WTC11 (cell line): ENCODE measurements around the gene MVD. TPM values are rescaled to one million over a fixed set of nuclear protein-coding genes. Genes with fewer than 3 reads are reported as not detected.

Experiments used
- ATAC-seq: fragments of 200-7000 bp; cut with Tn5 transposase; 2 replicates; pipeline ENCODE4 v1.10.0; 2021; ENCODE audit warnings: mild to moderate bottlenecking, moderate library complexity
- CTCF ChIA-PET: fragments of 300-600 bp; sonication (Branson Sonifier 250); formaldehyde crosslinking; loops from one replicate; lab custom pipeline; 2021; ENCODE audit warnings: antibody characterized with exemption; lab: Charles Lee
- POLR2A ChIA-PET: fragments of 350-600 bp; sonication (Branson Sonifier 250); formaldehyde crosslinking; loops from one replicate; lab custom pipeline; 2021; ENCODE audit warnings: antibody characterized with exemption; lab: Charles Lee
- DNase-seq: peaks from one replicate; pipeline ENCODE4 v3.0.0; 2021; ENCODE audit warnings: low spot score
- H3K27ac Mint-ChIP-seq: 2 replicates; pipeline ENCODE4 v1.8.0; 2021; ENCODE audit warnings: mixed read lengths
- H3K27me3 Mint-ChIP-seq: 2 replicates; pipeline ENCODE4 v1.8.0; 2021; ENCODE audit warnings: low read depth, mild to moderate bottlenecking, moderate library complexity, mixed read lengths
- H3K36me3 Mint-ChIP-seq: 2 replicates; pipeline ENCODE4 v1.8.0; 2021; ENCODE audit warnings: mixed read lengths
- H3K4me1 Mint-ChIP-seq: 2 replicates; pipeline ENCODE4 v1.8.0; 2022; ENCODE audit warnings: mixed read lengths
- H3K4me3 Mint-ChIP-seq: 2 replicates; pipeline ENCODE4 v1.8.0; 2021; ENCODE audit warnings: mild to moderate bottlenecking, moderate library complexity, mixed read lengths
- H3K9me3 Mint-ChIP-seq: 2 replicates; pipeline ENCODE4 v1.8.0; 2021; ENCODE audit warnings: mixed read lengths
- AR ChIP-seq: fragments of 250-450 bp; sonication (Bioruptor Pico); IDR thresholded peaks from 2 replicates; pipeline ENCODE4 v1.9.0; 2021; ENCODE audit warnings: mild to moderate bottlenecking
- ATF6 ChIP-seq: sonication (generic); formaldehyde crosslinking; IDR thresholded peaks from 2 replicates; pipeline ENCODE4 v1.8.1; 2023; ENCODE audit warnings: mild to moderate bottlenecking, missing genetic modification reagents
- CBFB ChIP-seq: sonication (generic); formaldehyde crosslinking; IDR thresholded peaks from 2 replicates; pipeline ENCODE4 v1.8.1; 2022; ENCODE audit warnings: mild to moderate bottlenecking, low read depth, missing genetic modification reagents
- CREB1 ChIP-seq: sonication (generic); formaldehyde crosslinking; IDR thresholded peaks from 2 replicates; pipeline ENCODE4 v1.8.0; 2023; ENCODE audit warnings: mild to moderate bottlenecking, missing genetic modification reagents
- GABPB1 ChIP-seq: sonication (generic); formaldehyde crosslinking; IDR thresholded peaks from 2 replicates; pipeline ENCODE4 v1.8.1; 2023; ENCODE audit warnings: mild to moderate bottlenecking, missing genetic modification reagents
- HMGXB4 ChIP-seq: sonication (generic); formaldehyde crosslinking; IDR thresholded peaks from 2 replicates; pipeline ENCODE4 v1.8.1; 2023; ENCODE audit warnings: mild to moderate bottlenecking, moderate library complexity, missing genetic modification reagents
- IRF1 ChIP-seq: sonication (generic); formaldehyde crosslinking; IDR thresholded peaks from 2 replicates; pipeline ENCODE4 v1.8.0; 2023; ENCODE audit warnings: missing genetic modification reagents
- JAZF1 ChIP-seq: fragments of 250-450 bp; sonication (Bioruptor Pico); IDR thresholded peaks from 2 replicates; pipeline ENCODE4 v1.9.0; 2021; ENCODE audit warnings: moderate library complexity, mild to moderate bottlenecking, inconsistent platforms
- NFE2L1 ChIP-seq: sonication (generic); formaldehyde crosslinking; IDR thresholded peaks from 2 replicates; pipeline ENCODE4 v1.8.1; 2023; ENCODE audit warnings: missing genetic modification reagents
- NR1H2 ChIP-seq: sonication (generic); formaldehyde crosslinking; IDR thresholded peaks from 2 replicates; pipeline ENCODE4 v1.9.0; 2021; ENCODE audit warnings: mild to moderate bottlenecking, moderate library complexity, missing genetic modification reagents
- PRDM15 ChIP-seq: sonication (generic); formaldehyde crosslinking; IDR thresholded peaks from 2 replicates; pipeline ENCODE4 v1.8.0; 2022; ENCODE audit warnings: missing genetic modification reagents
- PRRX2 ChIP-seq: fragments of 250-450 bp; sonication (Bioruptor Pico); IDR thresholded peaks from 2 replicates; pipeline ENCODE4 v1.8.0; 2021; ENCODE audit warnings: mild to moderate bottlenecking
- SOX15 ChIP-seq: fragments of 250-450 bp; sonication (Bioruptor Pico); IDR thresholded peaks from 2 replicates; pipeline ENCODE4 v1.9.0; 2021; ENCODE audit warnings: mild to moderate bottlenecking
- USF2 ChIP-seq: sonication (generic); formaldehyde crosslinking; IDR thresholded peaks from 2 replicates; pipeline ENCODE4 v1.8.1; 2023; ENCODE audit warnings: mild to moderate bottlenecking, missing genetic modification reagents, moderate library complexity
- ZBTB21 ChIP-seq: sonication (generic); formaldehyde crosslinking; IDR thresholded peaks from 2 replicates; pipeline ENCODE4 v1.8.1; 2023; ENCODE audit warnings: mild to moderate bottlenecking, missing genetic modification reagents, borderline replicate concordance
- ZNF281 ChIP-seq: sonication (generic); formaldehyde crosslinking; IDR thresholded peaks from 2 replicates; pipeline ENCODE4 v1.8.0; 2023; ENCODE audit warnings: mild to moderate bottlenecking, missing genetic modification reagents
- ZSCAN18 ChIP-seq: fragments of 250-450 bp; sonication (Bioruptor Pico); IDR thresholded peaks from 2 replicates; pipeline ENCODE4 v2.1.2; 2022; ENCODE audit warnings: mild to moderate bottlenecking, moderate library complexity
- total RNA-seq: library from RNA; stranded (reverse); gene quantifications from 3 replicates; pipeline ENCODE4 v1.2.3, GENCODE V29; 2021

Gene MVD
- total RNA-seq, 1 experiment from 2014 or later: 113 TPM

GRCh38 chr16:88702371-88703210 is 39.7 kb upstream of the MVD start:
- CTCF ChIA-PET: interaction anchor here (0.8 to 6.8 kb wide), 3 partner anchors 17 to 35 kb away, joined by 3 to 46 read pairs (median 4); no protein-coding TSS in a partner anchor
- no peak for DNase-seq
- POLR2A ChIA-PET: no interaction called here
- peaks cover 2% of the 10 kb centered on the region; the same call in 1 of the 2 replicates for H3K36me3 Mint-ChIP-seq
- H3K4me1 Mint-ChIP-seq: peaks cover 18% of the 10 kb centered on the region
- H3K4me3 Mint-ChIP-seq: no peak overlapping the region
- no peaks in the 10 kb centered on the region for H3K27me3 Mint-ChIP-seq
- H3K27ac Mint-ChIP-seq: peak overlapping the region; percentile 53; the same call in 1 of the 2 replicates
- ATAC-seq: no peak
- H3K9me3 Mint-ChIP-seq: no peaks in the 10 kb centered on the region
- TF ChIP-seq CREB1 (CRISPR knock-in tag) (no peak), GABPB1 (CRISPR knock-in tag) (no peak), ZBTB21 (CRISPR knock-in tag) (no peak), NFE2L1 (no peak), AR (CRISPR knock-in tag) (no peak), CBFB (CRISPR knock-in tag) (no peak), IRF1 (CRISPR knock-in tag) (no peak), USF2 (no peak), ATF6 (no peak), PRDM15 (CRISPR knock-in tag) (no peak), ZSCAN18 (CRISPR knock-in tag) (no peak), NR1H2 (CRISPR knock-in tag) (no peak), HMGXB4 (CRISPR knock-in tag) (no peak), ZNF281 (no peak), JAZF1 (no peak), SOX15 (CRISPR knock-in tag) (no peak), PRRX2 (CRISPR knock-in tag) (no peak)
